Activated CD8-positive, alpha-beta memory T cell treated with anti-CD3 and anti-CD28 coated beads for 1 hour (primary cell): ENCODE data around the gene JAK1.
"Not testable (repeated sequence)": the region's sequence is repeated elsewhere in the genome, so short reads cannot be mapped to it uniquely, and the experiment has no call there.

ENCODE experiments used
- DNase-seq, 2 donors: peaks; one replicate each; pipeline ENCODE4 v3.0.0-alpha.2; 2020; ENCODE audit warnings: low read depth in 1 of 2; ENCODE audit errors: extremely low read depth in 1 of 2

JAK1 gene

DNA sequence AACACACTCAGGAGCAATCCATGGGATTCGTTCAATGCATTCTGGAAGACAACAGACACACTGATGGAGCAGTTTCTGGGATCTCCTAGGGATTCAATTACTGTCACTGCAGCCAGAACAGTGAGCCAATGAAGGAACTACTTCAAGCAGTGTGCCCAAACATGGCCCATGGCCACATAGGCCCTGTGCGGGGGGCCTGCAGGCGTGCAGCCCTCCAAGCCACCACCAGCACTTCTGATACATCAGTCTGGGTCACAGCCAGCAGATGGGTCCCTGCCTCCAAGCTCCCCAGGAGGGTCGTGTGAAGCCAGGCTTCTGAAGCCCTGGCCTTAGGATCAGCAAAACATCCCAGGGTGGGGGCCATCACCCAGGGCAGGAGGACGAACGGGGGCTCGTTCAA is 122.2 kb downstream of the JAK1 start:
- no peak for DNase-seq

DNA sequence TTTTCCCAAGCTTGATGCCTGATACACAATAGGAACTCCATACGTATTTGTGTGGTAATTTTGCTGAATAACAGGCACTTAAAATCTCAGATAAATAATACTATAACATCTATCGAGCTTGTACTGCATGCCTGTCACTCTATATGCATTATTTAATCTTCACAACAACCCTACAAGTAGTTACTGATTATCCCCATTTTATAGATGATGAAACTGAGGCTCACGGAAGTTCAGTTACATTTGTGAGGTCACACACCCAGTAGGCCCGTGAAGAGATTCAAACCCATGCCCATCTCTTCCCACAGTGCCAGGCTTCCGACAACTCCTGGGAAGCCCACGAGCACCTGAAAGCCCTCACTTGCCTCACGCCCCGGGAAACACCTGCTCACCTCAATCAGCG is 122.7 kb downstream of the JAK1 start:
- DNase-seq = no peak

DNA sequence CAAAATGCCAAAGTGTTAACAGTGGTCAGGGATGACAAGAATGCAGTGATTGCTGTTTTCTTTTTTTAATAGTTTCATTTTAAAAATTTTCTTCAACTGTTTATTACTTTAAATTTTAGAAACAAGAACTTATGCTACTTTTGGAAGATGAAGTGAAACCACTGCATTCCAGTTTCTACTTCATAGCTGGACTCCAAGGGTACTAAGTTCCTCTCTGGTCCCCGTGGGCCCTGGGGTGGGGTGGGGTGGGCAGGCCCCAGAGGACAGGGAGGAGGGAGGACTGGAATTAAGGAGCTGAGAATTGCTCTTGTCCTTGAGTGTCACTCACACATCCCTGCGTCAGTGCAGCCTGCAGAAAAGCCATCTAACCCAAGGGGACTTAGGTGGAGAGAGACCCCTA is 124.1 kb downstream of the JAK1 start:
- no peak for DNase-seq

DNA sequence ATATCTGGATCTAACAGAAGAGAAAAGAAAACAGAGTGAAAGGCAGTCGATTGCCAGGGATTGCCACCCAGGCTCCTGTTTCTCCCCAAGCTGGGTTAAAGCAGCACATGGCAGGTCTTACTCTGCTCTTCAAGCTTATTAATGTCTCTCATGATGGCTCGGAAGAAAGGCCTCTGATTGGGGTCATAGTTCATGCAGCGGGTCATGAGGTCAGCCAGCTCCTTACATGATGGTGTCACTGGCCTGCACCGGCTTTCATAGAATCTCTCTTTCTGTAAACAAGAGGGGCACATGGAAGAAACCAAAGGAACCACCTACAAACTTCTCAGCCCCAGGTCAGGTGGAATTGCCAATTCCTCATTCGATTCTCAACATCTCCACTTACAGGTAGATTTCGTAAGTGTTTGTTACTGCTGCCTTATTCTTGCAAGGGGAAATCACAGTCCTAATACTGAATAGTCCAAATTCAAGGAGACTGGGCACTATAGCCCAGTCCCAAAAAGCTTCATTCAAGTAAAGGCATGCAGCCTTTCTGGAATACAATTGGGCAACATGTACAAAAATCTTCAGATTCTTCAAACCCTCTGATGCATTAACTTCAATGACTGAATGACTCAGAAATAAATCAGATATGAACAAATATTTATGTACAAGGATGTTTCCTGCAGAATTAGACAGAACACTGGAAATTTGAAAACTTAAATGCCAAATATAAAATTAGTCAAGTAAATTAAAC is 124.9 kb downstream of the JAK1 start:
- no peak for DNase-seq

DNA sequence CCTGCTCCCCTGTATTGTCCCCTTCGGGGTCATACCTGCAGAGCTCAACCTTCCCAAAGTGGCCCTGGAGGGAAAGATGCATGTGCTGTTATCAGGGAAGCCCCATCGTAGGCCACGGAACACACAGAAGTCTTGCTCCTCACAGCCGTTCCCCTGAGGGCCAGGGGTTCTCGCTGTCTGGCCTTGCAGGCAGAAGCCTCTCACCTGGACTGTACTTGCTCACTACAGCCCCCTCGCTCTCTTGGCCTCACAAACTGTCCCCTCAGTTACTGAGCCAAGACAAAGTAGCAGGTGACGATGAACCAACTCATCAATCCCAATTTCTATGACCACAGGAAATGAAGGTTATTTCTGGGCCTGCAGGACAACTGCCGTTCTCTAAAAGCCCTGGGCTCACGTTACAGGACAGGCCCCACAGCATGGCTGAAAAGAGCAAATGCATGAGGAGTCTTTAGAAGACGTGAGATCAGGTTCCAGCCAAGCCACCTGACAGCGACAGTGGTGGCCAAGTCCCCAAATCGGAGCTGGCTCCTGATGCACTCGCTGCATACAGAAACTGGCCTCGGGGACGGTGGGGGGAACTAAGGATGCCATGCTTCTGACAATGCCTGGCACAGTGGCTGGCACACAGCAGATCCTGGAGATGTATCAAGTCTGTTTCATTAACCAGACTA is 126.5 kb downstream of the JAK1 start:
- DNase-seq = no peak

GRCh38 chr1:64839261-64839660 is 127.1 kb downstream of the JAK1 start:
- DNase-seq = no peak

- DNase-seq = no peak
Observed at GRCh38 chr1:64838486-64838885, 127.9 kb downstream of the JAK1 start.

DNA sequence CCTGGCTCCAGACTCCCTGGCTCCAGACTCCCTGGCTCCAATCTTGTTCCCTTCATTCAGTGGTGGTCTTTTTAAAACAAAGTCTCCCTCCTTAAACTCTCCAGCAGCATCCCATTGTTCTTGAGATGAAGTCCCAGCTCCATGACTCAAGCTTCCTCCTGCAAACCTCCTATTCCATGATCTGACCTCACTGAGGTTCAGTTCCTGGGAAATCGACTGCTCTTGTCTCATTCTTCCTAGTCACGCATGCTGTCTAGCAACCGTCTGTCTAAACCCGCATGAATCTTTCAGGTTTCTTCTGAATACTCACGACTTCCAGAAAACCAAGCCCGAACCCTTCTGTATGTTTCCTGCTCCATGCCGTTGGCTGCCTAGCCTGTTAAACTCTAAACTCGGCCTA is 129.5 kb downstream of the JAK1 start:
- DNase-seq = no peak

GRCh38 chr1:64834734-64835133 is 131.6 kb downstream of the JAK1 start:
- DNase-seq = no peak

- DNase-seq = no peak
Observed at GRCh38 chr1:64830030-64830651, 136.2 kb downstream of the JAK1 start.

GRCh38 chr1:64829411-64830029 is 136.8 kb downstream of the JAK1 start:
- no peak for DNase-seq

GRCh38 chr1:64828829-64829228 is 137.5 kb downstream of the JAK1 start:
- no peak for DNase-seq

- no peak for DNase-seq
Observed at GRCh38 chr1:64826991-64827390, 139.4 kb downstream of the JAK1 start.

DNA sequence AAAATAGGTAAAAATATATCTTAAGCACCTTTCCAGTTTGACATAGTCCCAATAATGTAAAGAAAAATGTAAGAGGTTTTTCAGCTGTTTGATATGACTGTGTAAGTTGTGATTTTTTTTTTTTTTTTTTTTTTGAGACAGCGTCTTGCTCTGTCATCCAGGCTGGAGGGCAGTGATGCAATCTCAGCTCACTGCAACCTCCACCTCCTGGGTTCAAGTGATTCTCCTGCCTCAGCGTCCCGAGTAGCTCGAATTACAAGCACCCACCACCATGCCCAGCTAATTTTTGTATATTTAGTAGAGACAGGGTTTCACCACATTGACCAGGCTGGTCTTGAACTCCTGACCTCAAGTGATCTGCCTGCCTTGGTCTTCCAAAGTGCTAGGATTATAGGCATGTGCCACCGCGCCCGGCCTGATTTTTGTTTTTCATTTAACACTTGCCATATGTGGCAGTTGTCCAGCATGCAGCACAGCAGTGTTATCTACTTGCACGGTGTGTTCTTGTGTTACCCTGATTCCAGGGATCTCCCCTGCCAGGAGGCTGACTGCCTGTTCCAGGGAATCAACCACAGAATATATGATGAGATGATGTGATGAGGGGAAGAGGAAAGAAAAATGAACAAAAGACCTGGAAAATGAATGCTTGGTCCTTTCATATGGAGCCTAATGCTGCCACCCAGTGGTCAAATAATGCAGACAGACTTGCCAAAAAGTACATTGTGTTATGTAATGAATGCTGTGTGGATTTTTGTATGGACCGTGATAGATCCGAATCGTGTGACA is 142.5 kb downstream of the JAK1 start:
- DNase-seq = peak; percentile 16 to 29

DNA sequence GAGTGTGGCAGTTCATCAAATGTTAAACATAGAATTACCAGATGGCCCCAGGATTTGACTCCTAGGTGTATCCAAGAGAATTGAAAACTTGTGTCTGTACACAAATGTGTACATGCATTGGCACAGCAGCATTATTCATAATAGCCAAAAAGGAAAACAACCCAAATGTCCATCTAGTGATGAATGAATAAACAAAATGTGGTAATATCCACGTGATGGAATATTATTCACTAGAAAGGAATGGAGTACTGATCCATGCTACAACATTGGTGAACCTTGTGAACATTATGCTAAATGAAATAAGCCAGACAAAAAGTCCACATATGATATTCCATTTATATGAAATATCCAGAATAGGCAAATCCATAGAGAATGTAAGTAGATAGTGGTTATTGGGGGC is 143.7 kb downstream of the JAK1 start:
- DNase-seq = no peak

DNA sequence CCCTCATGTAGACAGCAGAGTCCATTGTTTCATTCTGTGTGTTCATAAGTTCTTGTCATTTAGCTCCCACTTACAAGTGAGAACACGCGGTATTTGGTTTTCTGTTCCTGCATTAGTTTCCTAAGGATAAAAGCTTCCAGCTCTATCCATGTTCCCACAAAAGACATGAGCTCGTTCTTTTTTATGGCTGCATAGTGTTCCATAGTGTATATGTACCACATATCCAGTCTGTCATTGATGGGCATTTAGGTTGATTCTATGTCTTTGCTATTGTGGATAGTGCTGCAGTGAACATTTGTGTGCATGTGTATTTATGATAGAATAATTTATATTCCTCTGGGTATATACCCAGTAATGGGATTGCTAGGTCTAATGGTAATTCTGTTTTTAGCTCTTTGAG is 145.8 kb downstream of the JAK1 start:
- DNase-seq = not testable (repeated sequence)

DNA sequence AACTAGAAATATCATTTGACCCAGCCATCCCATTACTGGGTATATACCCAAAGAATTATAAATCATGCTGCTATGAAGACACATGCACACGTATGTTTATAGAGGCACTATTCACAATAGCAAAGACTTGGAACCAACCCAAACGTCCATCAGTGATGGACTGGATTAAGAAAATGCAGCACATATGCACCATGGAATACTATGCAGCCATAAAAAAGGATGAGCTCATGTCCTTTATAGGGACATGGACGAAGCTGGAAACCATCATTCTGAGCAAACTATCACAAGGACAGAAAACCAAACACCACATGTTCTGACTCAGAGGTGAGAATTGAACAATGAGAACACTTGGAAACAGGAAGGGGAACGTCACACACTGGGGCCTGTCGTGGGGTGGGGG is 149.0 kb downstream of the JAK1 start:
- not testable (repeated sequence) for DNase-seq

- DNase-seq = no peak
Observed at GRCh38 chr1:64814427-64814826, 151.9 kb downstream of the JAK1 start.

GRCh38 chr1:64811131-64811530 is 155.2 kb downstream of the JAK1 start:
- DNase-seq = no peak

- DNase-seq = no peak
Observed at GRCh38 chr1:64810001-64810400, 156.3 kb downstream of the JAK1 start.

GRCh38 chr1:64809309-64809708 is 157.0 kb downstream of the JAK1 start:
- DNase-seq = no peak
